OCI-LY7 (cell line): Measurements from ENCODE around the gene RASD1.

Source experiments
- EZH2phosphoT487 ChIP-seq: fragments of 200-600 bp; sonication (generic); IDR thresholded peaks from 2 replicates; pipeline ENCODE4 v1.6.1; 2018; ENCODE audit warnings: low read depth, borderline replicate concordance, mild to moderate bottlenecking, mixed run types, antibody characterized with exemption, low read length, moderate library complexity, mixed read lengths
- TF ChIP-seq, protein P1 (sequence below): fragments of 200-600 bp; sonication (generic); conservative IDR thresholded peaks from 2 replicates; pipeline ENCODE4 v1.5.1; 2014; ENCODE audit warnings: mild to moderate bottlenecking, antibody characterized with exemption, low read length, moderate library complexity, mixed read lengths

DNA sequence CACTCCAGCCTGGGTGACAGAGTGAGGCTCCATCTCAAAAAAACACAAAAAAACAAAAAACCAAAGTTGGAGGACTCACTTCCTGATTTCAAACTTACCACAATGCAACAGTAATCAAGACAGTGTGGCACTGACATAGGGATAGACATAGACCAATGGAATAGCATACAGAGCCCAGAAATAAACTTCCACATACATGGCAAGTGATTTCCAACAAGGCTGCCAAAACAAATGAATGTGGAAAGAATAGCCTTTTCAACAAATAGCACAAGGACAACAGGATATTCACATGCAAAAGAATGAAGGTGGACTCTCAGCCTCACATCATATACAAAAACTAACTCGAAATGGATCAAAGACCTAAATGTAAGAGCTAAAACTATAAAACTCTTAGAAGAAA lies 36.8 kb upstream of the RASD1 start:
- TF ChIP-seq, protein P1, sequence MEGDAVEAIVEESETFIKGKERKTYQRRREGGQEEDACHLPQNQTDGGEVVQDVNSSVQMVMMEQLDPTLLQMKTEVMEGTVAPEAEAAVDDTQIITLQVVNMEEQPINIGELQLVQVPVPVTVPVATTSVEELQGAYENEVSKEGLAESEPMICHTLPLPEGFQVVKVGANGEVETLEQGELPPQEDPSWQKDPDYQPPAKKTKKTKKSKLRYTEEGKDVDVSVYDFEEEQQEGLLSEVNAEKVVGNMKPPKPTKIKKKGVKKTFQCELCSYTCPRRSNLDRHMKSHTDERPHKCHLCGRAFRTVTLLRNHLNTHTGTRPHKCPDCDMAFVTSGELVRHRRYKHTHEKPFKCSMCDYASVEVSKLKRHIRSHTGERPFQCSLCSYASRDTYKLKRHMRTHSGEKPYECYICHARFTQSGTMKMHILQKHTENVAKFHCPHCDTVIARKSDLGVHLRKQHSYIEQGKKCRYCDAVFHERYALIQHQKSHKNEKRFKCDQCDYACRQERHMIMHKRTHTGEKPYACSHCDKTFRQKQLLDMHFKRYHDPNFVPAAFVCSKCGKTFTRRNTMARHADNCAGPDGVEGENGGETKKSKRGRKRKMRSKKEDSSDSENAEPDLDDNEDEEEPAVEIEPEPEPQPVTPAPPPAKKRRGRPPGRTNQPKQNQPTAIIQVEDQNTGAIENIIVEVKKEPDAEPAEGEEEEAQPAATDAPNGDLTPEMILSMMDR = no peak
- no peak for TF ChIP-seq EZH2phosphoT487
